HepG2 (cell line): ENCODE data around the gene TMEM131.

ENCODE experiments used
- NCOA2 ChIP-seq: sonication (generic); formaldehyde crosslinking; IDR thresholded peaks from 2 replicates; pipeline ENCODE4 v1.8.0; 2022; ENCODE audit warnings: inconsistent platforms
- POLR2A ChIP-seq, 2 experiments: IDR thresholded peaks; 2 replicates each; pipeline ENCODE4 v1.6.1; 2011; ENCODE audit warnings: low read depth in 2 of 2, low read length in 2 of 2, mild to moderate bottlenecking in 1 of 2, moderate library complexity in 1 of 2; ENCODE audit not compliant: insufficient read depth in 1 of 2
- U2AF2 ChIP-seq: fragments of 200-400 bp; formaldehyde crosslinking; IDR thresholded peaks from 2 replicates; pipeline ENCODE4 v1.6.1; 2017; ENCODE audit warnings: low read depth, mild to moderate bottlenecking, low read length
- TF ChIP-seq, protein P1 (sequence below): sonication (generic); formaldehyde crosslinking; IDR thresholded peaks from 2 replicates; pipeline ENCODE4 v1.5.0; 2020; ENCODE audit warnings: mild to moderate bottlenecking, missing genetic modification reagents, moderate library complexity
- TF ChIP-seq, protein P2 (sequence below), 2 experiments: IDR thresholded peaks; 2 replicates each; pipeline ENCODE4 v1.6.1; 2011 to 2012; ENCODE audit warnings: low read length in 2 of 2, borderline replicate concordance in 1 of 2, low read depth in 1 of 2, mild to moderate bottlenecking in 1 of 2, moderate library complexity in 1 of 2

DNA sequence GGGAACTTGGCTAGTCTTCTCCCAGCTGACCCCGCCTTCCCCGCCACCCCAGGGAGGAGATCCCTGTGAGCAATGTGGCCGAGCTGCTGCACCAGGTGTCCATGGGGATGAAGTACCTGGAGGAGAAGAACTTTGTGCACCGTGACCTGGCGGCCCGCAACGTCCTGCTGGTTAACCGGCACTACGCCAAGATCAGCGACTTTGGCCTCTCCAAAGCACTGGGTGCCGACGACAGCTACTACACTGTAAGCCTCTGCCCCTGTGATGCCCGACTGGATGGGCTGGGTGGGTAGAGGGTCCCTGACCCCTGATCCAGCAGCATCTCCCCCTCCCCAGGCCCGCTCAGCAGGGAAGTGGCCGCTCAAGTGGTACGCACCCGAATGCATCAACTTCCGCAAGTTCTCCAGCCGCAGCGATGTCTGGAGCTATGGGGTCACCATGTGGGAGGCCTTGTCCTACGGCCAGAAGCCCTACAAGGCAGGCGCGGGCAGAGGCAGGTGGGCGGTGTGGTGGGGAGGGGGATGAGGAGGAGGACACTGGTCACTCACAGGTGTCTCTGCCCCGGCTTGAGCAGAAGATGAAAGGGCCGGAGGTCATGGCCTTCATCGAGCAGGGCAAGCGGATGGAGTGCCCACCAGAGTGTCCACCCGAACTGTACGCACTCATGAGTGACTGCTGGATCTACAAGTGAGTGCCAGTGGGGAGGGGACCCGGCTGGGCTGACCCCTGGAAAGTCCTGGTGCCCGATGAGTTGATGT is 258.1 kb downstream of the TMEM131 start:
- TF ChIP-seq NCOA2 (CRISPR knock-in tag) (no peak), U2AF2 (no peak), POLR2A (IDR thresholded peaks at IDR 0.05; ENCODE audit: insufficient read depth in 1 of 2, low read depth in 2 of 2, low read length in 2 of 2) (no peak)
- TF ChIP-seq, protein P1, sequence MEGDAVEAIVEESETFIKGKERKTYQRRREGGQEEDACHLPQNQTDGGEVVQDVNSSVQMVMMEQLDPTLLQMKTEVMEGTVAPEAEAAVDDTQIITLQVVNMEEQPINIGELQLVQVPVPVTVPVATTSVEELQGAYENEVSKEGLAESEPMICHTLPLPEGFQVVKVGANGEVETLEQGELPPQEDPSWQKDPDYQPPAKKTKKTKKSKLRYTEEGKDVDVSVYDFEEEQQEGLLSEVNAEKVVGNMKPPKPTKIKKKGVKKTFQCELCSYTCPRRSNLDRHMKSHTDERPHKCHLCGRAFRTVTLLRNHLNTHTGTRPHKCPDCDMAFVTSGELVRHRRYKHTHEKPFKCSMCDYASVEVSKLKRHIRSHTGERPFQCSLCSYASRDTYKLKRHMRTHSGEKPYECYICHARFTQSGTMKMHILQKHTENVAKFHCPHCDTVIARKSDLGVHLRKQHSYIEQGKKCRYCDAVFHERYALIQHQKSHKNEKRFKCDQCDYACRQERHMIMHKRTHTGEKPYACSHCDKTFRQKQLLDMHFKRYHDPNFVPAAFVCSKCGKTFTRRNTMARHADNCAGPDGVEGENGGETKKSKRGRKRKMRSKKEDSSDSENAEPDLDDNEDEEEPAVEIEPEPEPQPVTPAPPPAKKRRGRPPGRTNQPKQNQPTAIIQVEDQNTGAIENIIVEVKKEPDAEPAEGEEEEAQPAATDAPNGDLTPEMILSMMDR, result no peak
- TF ChIP-seq, protein P2, sequence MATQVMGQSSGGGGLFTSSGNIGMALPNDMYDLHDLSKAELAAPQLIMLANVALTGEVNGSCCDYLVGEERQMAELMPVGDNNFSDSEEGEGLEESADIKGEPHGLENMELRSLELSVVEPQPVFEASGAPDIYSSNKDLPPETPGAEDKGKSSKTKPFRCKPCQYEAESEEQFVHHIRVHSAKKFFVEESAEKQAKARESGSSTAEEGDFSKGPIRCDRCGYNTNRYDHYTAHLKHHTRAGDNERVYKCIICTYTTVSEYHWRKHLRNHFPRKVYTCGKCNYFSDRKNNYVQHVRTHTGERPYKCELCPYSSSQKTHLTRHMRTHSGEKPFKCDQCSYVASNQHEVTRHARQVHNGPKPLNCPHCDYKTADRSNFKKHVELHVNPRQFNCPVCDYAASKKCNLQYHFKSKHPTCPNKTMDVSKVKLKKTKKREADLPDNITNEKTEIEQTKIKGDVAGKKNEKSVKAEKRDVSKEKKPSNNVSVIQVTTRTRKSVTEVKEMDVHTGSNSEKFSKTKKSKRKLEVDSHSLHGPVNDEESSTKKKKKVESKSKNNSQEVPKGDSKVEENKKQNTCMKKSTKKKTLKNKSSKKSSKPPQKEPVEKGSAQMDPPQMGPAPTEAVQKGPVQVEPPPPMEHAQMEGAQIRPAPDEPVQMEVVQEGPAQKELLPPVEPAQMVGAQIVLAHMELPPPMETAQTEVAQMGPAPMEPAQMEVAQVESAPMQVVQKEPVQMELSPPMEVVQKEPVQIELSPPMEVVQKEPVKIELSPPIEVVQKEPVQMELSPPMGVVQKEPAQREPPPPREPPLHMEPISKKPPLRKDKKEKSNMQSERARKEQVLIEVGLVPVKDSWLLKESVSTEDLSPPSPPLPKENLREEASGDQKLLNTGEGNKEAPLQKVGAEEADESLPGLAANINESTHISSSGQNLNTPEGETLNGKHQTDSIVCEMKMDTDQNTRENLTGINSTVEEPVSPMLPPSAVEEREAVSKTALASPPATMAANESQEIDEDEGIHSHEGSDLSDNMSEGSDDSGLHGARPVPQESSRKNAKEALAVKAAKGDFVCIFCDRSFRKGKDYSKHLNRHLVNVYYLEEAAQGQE (IDR thresholded peaks at IDR 0.05; ENCODE audit: borderline replicate concordance in 1 of 2, low read depth in 1 of 2, low read length in 2 of 2), result no peak
